ENCODE data around the gene APBA1.
"Not testable (repeated sequence)": the region's sequence is repeated elsewhere in the genome, so short reads cannot be mapped to it uniquely, and the experiment has no call there.

The APBA1 gene

DNA sequence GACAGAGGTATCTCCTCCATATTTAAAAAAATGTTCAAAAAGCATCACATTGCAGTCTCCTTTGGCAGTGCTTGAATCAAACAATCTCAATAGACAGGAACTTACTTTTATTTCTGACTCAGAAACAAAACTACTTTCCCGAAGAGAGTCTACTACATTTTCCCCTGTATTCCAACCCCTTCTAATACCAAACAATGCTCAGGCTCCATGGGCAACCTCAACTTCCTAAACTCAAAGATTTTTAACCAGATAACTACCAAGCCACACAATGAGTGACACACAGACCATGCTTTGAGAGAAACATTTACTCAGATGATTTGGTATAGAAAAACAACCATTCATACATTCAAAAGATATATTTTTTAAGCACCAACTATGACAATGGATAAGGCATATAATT is 70.5 kb downstream of the APBA1 start:
- Histone ChIP-seq H3K9me2 (replicated peaks; ENCODE audit: control insufficient read depth, low read length) (no peaks in the 10 kb centered on the region), H3K4me1 (ENCODE audit: control insufficient read depth, low read length) (no peaks in the 10 kb centered on the region), H3F3A (ENCODE audit: control insufficient read depth, insufficient read depth) (no peaks in the 10 kb centered on the region), H4K20me1 (ENCODE audit: control insufficient read depth, insufficient read depth, low read depth, low read length) (no peaks in the 10 kb centered on the region), H3K4me2 (ENCODE audit: low read length) (no peak overlapping the region), H3K27ac (ENCODE audit: low read depth, low read length) (no peak overlapping the region), H3K27me3 (ENCODE audit: control insufficient read depth, low read length) (no peaks in the 10 kb centered on the region), H3K4me3 (ENCODE audit: low read length) (no peak overlapping the region), H3K79me2 (ENCODE audit: control insufficient read depth, low read length) (no peaks in the 10 kb centered on the region), H3K36me3 (ENCODE audit: control insufficient read depth, low read length) (no peaks in the 10 kb centered on the region), H3K9me3 (ENCODE audit: control insufficient read depth, insufficient read depth, low read length) (no peaks in the 10 kb centered on the region)
- TF ChIP-seq EZH2phosphoT487 (IDR thresholded peaks at IDR 0.05; ENCODE audit: borderline replicate concordance, low read length), result no peak

DNA sequence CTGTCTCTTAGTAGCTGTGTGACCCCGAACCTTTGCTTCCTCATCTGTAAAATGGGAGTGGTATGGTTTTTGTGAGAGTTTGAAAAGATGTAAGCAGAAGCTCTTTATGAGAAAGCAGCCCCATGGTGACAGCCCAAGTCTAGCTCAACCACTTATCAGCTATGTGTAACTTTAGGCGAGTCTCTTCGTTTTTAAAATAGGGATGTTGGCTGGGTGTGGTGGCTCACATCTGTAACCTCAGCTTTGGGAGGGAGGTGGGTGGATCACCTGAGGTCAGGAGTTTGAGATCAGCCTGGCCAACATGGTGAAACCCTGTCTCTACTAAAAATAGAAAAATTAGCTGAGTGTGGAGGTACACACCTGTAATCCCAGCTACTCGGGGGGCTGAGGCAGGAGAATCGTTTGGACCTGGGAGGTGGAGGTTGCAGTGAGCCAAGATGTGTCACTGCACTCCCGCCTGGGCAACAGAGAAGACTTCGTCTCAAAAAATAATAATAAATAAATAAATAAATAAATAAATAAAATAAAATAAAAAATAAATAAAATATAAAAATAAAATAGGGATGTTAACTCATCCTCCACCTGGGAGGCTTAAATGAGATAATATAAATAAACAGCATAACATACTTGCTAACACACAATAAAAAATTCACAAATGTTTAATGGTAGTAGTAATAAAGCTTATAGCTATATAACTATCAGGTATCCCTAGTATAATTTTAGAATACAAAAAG is 71.7 kb downstream of the APBA1 start:
- no peaks in the 10 kb centered on the region for H3K4me1 ChIP-seq (ENCODE audit: control insufficient read depth, low read length)
- no peaks in the 10 kb centered on the region for H3K79me2 ChIP-seq (ENCODE audit: control insufficient read depth, low read length)
- TF ChIP-seq, protein P1, sequence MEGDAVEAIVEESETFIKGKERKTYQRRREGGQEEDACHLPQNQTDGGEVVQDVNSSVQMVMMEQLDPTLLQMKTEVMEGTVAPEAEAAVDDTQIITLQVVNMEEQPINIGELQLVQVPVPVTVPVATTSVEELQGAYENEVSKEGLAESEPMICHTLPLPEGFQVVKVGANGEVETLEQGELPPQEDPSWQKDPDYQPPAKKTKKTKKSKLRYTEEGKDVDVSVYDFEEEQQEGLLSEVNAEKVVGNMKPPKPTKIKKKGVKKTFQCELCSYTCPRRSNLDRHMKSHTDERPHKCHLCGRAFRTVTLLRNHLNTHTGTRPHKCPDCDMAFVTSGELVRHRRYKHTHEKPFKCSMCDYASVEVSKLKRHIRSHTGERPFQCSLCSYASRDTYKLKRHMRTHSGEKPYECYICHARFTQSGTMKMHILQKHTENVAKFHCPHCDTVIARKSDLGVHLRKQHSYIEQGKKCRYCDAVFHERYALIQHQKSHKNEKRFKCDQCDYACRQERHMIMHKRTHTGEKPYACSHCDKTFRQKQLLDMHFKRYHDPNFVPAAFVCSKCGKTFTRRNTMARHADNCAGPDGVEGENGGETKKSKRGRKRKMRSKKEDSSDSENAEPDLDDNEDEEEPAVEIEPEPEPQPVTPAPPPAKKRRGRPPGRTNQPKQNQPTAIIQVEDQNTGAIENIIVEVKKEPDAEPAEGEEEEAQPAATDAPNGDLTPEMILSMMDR (IDR thresholded peaks at IDR 0.05; ENCODE audit: low read depth, low read length, poor library complexity, severe bottlenecking), result no peak
- no peak for TF ChIP-seq EZH2phosphoT487 (IDR thresholded peaks at IDR 0.05; ENCODE audit: borderline replicate concordance, low read length)
- H3K27ac ChIP-seq (ENCODE audit: low read depth, low read length), result no peak overlapping the region
- no peaks in the 10 kb centered on the region for H3K9me3 ChIP-seq (ENCODE audit: control insufficient read depth, insufficient read depth, low read length)
- H3F3A ChIP-seq (ENCODE audit: control insufficient read depth, insufficient read depth), result no peaks in the 10 kb centered on the region
- H3K36me3 ChIP-seq (ENCODE audit: control insufficient read depth, low read length), result no peaks in the 10 kb centered on the region
- H3K4me3 ChIP-seq (ENCODE audit: low read length), result no peak overlapping the region
- H3K9me2 ChIP-seq (replicated peaks; ENCODE audit: control insufficient read depth, low read length), result no peaks in the 10 kb centered on the region
- no peaks in the 10 kb centered on the region for H3K27me3 ChIP-seq (ENCODE audit: control insufficient read depth, low read length)
- no peaks in the 10 kb centered on the region for H4K20me1 ChIP-seq (ENCODE audit: control insufficient read depth, insufficient read depth, low read depth, low read length)
- H3K4me2 ChIP-seq (ENCODE audit: low read length), result no peak overlapping the region

DNA sequence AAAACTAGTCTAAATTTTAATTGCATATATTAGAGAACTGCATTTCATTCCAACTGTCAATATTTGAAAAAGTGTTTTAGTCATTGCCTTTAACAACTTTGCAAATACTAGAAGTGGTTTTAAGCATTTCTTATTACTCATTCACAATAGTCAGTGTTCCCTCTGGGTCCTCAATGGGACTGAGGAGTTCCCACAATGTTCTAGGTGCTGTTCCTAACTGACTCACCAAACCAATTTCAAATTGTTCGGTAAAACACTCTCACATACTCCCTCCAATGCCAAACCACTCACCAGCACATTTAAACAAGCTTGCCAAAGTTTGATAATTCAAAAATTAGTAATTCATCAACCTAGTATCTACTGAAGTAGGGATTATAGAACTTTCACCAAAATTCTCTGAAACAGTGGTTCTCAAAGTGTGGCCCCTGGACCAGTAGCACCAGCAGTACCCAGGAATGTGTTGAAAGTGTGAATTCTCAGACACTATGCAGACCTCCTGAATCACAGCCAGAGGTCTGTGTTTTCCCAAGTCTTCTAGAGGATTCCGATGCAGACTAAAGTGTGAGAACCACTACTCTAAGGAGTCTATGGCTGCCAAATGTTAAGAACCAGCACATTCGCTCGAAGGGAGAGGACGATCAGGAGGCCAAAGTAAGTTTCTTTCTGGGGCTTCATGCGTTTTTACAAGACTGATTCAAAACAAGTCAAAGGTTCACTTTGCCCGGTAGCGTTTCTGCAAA is 72.8 kb downstream of the APBA1 start:
- Histone ChIP-seq H3K4me2 (ENCODE audit: low read length) (no peak overlapping the region), H3K27ac (ENCODE audit: low read depth, low read length) (no peak overlapping the region), H3K36me3 (ENCODE audit: control insufficient read depth, low read length) (no peaks in the 10 kb centered on the region), H3K9me2 (replicated peaks; ENCODE audit: control insufficient read depth, low read length) (no peaks in the 10 kb centered on the region), H3K4me1 (ENCODE audit: control insufficient read depth, low read length) (no peaks in the 10 kb centered on the region), H4K20me1 (ENCODE audit: control insufficient read depth, insufficient read depth, low read depth, low read length) (no peaks in the 10 kb centered on the region), H3K79me2 (ENCODE audit: control insufficient read depth, low read length) (no peaks in the 10 kb centered on the region), H3K4me3 (ENCODE audit: low read length) (no peak overlapping the region), H3K27me3 (ENCODE audit: control insufficient read depth, low read length) (no peaks in the 10 kb centered on the region), H3K9me3 (ENCODE audit: control insufficient read depth, insufficient read depth, low read length) (no peaks in the 10 kb centered on the region), H3F3A (ENCODE audit: control insufficient read depth, insufficient read depth) (no peaks in the 10 kb centered on the region)
- TF ChIP-seq EZH2phosphoT487 (IDR thresholded peaks at IDR 0.05; ENCODE audit: borderline replicate concordance, low read length), result no peak
- TF ChIP-seq, protein P1 (IDR thresholded peaks at IDR 0.05; ENCODE audit: low read depth, low read length, poor library complexity, severe bottlenecking), result no peak

DNA sequence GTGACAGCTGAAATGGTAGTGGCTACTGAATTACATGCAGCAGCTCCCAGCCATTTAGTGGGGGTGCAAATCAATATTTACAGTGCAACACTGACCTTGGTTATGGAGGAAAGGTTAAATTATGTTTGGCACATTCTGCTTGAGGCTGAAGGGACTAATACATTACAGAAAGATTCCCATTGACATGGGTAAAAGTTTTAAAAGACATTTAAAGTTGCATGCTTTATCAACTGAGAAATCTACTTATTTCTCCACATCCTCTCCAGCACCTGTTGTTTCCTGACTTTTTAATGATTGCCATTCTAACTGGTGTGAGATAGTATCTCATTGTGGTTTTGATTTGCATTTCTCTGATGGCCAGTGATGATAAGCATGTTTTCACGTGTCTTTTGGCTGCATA is 75.3 kb downstream of the APBA1 start:
- H3K27ac ChIP-seq (ENCODE audit: low read depth, low read length); H3K79me2 ChIP-seq (ENCODE audit: control insufficient read depth, low read length); H3K27me3 ChIP-seq (ENCODE audit: control insufficient read depth, low read length); H4K20me1 ChIP-seq (ENCODE audit: control insufficient read depth, insufficient read depth, low read depth, low read length); H3K36me3 ChIP-seq (ENCODE audit: control insufficient read depth, low read length); H3K9me3 ChIP-seq (ENCODE audit: control insufficient read depth, insufficient read depth, low read length); H3K9me2 ChIP-seq (replicated peaks; ENCODE audit: control insufficient read depth, low read length); H3K4me1 ChIP-seq (ENCODE audit: control insufficient read depth, low read length); H3K4me3 ChIP-seq (ENCODE audit: low read length); H3K4me2 ChIP-seq (ENCODE audit: low read length); H3F3A ChIP-seq (ENCODE audit: control insufficient read depth, insufficient read depth): not testable (repeated sequence)
